ENCODE results near the gene ACBD6. TPM values are rescaled to one million over a fixed set of nuclear protein-coding genes. Genes with fewer than 3 reads are reported as not detected.

The ACBD6 gene
- total RNA-seq, 1 experiment from 2014 or later: 63.7 TPM

DNA sequence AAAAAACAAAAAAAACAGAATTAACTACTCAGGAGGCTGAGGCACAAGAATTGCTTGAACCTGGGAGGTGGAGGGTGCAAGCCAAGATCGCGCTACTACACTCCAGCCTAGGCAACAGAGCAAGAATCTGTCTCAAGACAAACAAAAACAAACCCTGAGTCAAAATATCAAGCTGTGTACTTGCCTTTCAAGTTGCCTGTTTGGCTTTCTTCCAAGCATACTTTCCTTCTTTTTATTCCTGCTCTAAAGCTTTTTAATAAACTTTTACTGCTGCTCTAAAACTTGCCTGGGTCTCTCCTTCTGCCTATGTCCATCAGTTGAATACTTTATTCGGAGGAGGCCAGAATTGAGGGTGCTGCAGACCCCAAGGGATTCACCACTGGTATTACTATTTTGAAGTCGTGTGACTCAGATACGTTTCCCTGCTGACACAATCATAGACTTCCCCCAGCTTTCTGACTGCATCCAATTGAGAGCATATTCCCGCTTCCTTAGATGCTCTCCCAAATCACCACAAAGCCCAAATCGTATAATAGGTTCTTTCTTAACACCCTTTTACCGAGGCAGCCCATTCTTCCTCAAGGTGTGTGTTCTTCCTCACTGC is 3.5 kb upstream of the ACBD6 start:
- no peaks in the 10 kb centered on the region for H3K9me3 ChIP-seq (ENCODE audit: low read depth, low read length, poor library complexity, severe bottlenecking)
- ChIA-PET CTCF (no interaction called here), POLR2A (ENCODE audit: low non-redundant PET) (no interaction called here)
- H3K4me3 ChIP-seq (ENCODE audit: low read depth, low read length, poor library complexity, severe bottlenecking): no peak overlapping the region
- BruUV-seq (replicated peaks): no TSS peak
- H3K36me3 ChIP-seq (ENCODE audit: insufficient read depth, low read length, poor library complexity, severe bottlenecking): no peaks in the 10 kb centered on the region
- intact Hi-C loops (cut with micrococcal nuclease; ENCODE audit: unreplicated experiment): no loop called here
- no peaks in the 10 kb centered on the region for H3K27me3 ChIP-seq (replicated peaks; ENCODE audit: insufficient read depth, low read depth, low read length, poor library complexity)
- DNase-seq (ENCODE audit: low spot score): no peak
- no peak overlapping the region for H3K27ac ChIP-seq (ENCODE audit: low read depth, low read length, poor library complexity, severe bottlenecking)
- TF ChIP-seq CTCF (conservative IDR thresholded peaks at IDR 0.05; ENCODE audit: low read depth, low read length): no peak
- peaks cover 8% of the 10 kb centered on the region for H3K4me1 ChIP-seq (ENCODE audit: insufficient read depth, low read length, poor library complexity, severe bottlenecking)

DNA sequence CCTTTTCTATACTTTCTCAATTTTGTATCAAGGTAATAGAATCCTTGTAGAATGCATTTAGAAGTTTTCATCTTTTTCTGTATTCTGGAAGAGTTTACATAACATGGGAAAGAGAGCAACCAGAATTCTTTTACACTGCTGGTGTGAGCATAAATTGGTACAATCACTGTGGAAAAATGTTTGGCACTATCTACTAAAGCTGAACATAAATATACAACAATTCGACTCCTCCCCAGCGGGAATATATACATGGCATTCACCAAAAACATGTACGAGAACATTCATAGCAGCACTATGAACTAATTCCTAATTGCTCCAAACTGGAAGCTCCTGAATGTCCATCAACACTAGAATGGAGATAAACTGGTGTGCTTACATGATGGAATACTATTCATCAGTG is 1.8 kb upstream of the ACBD6 start:
- TF ChIP-seq EZH2 (IDR thresholded peaks at IDR 0.05; ENCODE audit: borderline replicate concordance, low read depth, low read length, poor library complexity, severe bottlenecking): no peak
- no peak for TF ChIP-seq CTCF (conservative IDR thresholded peaks at IDR 0.05; ENCODE audit: low read depth, low read length)
- POLR2A ChIA-PET (ENCODE audit: low non-redundant PET): no interaction called here
- intact Hi-C loops (cut with micrococcal nuclease; ENCODE audit: unreplicated experiment): no loop called here
- H3K27me3 ChIP-seq (replicated peaks; ENCODE audit: insufficient read depth, low read depth, low read length, poor library complexity): no peaks in the 10 kb centered on the region
- BruUV-seq (replicated peaks): no TSS peak
- H3K9me3 ChIP-seq (ENCODE audit: low read depth, low read length, poor library complexity, severe bottlenecking): no peaks in the 10 kb centered on the region
- H3K27ac ChIP-seq (ENCODE audit: low read depth, low read length, poor library complexity, severe bottlenecking): no peak overlapping the region
- CTCF ChIA-PET: no interaction called here
- H3K4me1 ChIP-seq (ENCODE audit: insufficient read depth, low read length, poor library complexity, severe bottlenecking): peaks cover 8% of the 10 kb centered on the region
- no peak for DNase-seq (ENCODE audit: low spot score)
- peaks cover 4% of the 10 kb centered on the region for H3K36me3 ChIP-seq (ENCODE audit: insufficient read depth, low read length, poor library complexity, severe bottlenecking)
- H3K4me3 ChIP-seq (ENCODE audit: low read depth, low read length, poor library complexity, severe bottlenecking): no peak overlapping the region

DNA sequence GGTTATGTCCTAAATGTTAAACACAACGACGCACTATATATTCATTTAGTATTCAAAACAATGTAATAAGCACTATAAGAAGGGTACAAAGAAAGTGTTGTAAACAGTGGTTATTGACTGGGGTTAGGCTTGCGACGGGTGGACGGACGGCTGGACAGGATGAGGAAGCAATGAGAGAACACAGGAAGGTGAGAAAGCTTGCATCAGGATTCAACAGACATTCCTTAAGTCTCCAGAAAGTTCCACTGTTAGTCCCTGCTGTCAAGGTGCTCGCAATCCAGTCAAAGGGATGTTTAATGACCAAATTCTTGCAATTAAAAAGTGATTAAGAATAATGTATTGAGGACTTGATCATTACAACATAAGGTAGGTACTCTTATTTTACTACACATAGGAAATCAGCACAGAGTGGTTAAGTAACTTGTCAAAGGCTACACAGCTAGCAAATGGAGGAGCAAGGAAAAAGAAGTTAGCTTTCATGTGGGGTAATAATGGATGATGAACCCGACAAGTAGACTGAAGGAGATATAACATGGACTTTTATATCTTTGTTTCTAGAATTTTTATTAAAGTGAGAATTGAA is 994 bp upstream of the ACBD6 start:
- no peak for DNase-seq (ENCODE audit: low spot score)
- peaks cover 8% of the 10 kb centered on the region for H3K4me1 ChIP-seq (ENCODE audit: insufficient read depth, low read length, poor library complexity, severe bottlenecking)
- H3K27ac ChIP-seq (ENCODE audit: low read depth, low read length, poor library complexity, severe bottlenecking): peak overlapping the region; percentile 88
- intact Hi-C loops (cut with micrococcal nuclease; ENCODE audit: unreplicated experiment): no loop called here
- peak overlapping the region; percentile 68 for H3K4me3 ChIP-seq (ENCODE audit: low read depth, low read length, poor library complexity, severe bottlenecking)
- CTCF ChIA-PET: no interaction called here
- BruUV-seq (replicated peaks): no TSS peak
- H3K36me3 ChIP-seq (ENCODE audit: insufficient read depth, low read length, poor library complexity, severe bottlenecking): peaks cover 7% of the 10 kb centered on the region
- TF ChIP-seq EZH2 (IDR thresholded peaks at IDR 0.05; ENCODE audit: borderline replicate concordance, low read depth, low read length, poor library complexity, severe bottlenecking) (no peak), CTCF (conservative IDR thresholded peaks at IDR 0.05; ENCODE audit: low read depth, low read length) (no peak)
- no peaks in the 10 kb centered on the region for H3K9me3 ChIP-seq (ENCODE audit: low read depth, low read length, poor library complexity, severe bottlenecking)
- H3K27me3 ChIP-seq (replicated peaks; ENCODE audit: insufficient read depth, low read depth, low read length, poor library complexity): no peaks in the 10 kb centered on the region
- POLR2A ChIA-PET (ENCODE audit: low non-redundant PET): no interaction called here
